HG02571 (cell line): ENCODE measurements around the gene MSH5.

Experiments used
- ATAC-seq: cut with Tn5 transposase; IDR thresholded peaks from one replicate; pipeline ENCODE4 v1.9.1; 2021; ENCODE audit warnings: mild to moderate bottlenecking, moderate library complexity; ENCODE audit not compliant: unreplicated experiment

The MSH5 gene

GRCh38 chr6:31712296-31712695 lies 27.5 kb upstream of the MSH5 start:
- no peak for ATAC-seq

- no peak for ATAC-seq
Observed at GRCh38 chr6:31713465-31713864, 26.3 kb upstream of the MSH5 start.

GRCh38 chr6:31713991-31714684 lies 25.7 kb upstream of the MSH5 start:
- no peak for ATAC-seq

GRCh38 chr6:31715022-31715958 lies 24.5 kb upstream of the MSH5 start, which contains the start of gene LY6G6D:
Gene LY6G6D (plus strand): TSS chr6:31715348. CDS start chr6:31715356, 8 bp downstream.
- no peak for ATAC-seq

DNA sequence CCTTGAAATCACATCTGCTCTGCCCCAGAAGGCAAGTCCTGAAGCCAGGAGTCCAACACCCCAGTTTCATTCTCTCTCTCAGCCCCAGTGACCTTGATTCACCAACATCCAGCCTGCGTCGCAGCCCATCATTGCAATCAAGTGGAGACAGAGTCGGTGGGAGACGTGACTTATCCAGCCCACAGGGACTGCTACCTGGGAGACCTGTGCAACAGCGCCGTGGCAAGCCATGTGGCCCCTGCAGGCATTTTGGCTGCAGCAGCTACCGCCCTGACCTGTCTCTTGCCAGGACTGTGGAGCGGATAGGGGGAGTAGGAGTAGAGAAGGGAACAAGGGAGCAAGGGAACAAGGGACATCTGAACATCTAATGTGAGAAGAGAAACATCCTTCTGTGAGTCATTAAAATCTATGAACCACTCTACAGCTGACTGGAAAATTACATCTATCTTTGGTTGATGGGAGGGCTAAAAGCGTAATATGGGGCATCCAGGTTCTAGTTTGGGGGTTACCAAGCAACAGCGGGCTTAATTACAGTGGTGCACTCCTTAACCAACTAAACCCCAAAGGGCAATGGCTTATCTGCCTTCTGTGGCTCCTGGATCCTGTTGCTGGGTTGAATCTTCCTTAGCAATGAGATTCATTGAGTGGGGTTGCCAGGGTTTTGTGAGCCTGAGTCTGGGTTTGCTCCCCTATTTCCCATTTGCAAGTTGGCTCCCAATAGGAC lies 22.1 kb upstream of the MSH5 start:
- no peak for ATAC-seq

- ATAC-seq = no peak
Observed at GRCh38 chr6:31718265-31718664, 21.5 kb upstream of the MSH5 start.

DNA sequence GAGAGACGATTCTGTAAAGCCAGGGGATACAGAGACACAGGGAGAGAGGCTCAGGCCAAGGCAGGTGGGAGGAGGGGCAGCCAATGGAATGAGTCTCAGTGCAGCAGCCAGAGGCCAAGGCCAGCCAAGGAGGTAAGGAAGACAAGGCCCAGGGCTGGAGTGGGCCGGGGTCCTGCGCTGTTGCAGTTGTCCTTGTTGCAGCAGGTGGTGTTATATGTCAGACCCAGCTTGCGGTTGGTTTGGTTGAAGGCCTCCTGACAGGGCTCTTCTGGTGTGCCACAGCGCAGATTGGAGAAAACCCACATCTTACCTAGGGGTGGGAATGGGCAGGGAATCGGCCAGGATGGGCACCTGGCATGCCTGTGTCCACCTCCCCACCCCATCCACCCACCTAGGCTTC lies 20.8 kb upstream of the MSH5 start:
- ATAC-seq = no peak

DNA sequence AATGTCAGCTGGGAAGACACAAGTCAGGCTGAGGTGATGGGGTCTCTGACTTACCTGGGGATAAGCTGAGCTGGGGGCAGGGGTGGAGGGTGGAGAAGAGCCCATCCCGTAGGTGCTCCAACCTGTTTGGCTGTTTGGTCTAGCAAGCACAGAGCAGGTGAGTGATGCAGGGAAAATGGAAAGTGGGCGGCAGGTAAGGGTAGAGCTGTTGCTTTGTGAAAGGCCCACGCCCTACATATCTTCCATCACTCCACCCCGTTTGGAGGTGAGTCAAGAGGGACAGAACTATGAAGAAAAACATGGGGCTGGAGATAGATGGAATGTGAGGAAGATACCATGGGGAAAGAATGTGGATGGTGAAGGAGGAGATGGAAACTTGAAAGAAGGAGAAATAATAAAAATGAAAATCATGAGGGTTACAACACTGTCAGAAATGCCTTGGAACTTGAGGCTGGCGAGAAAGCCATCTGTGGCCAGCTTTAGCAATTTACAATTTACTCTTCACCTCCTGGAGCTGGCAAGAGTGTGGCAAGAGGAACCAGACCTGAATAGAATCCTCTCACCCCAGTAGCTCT lies 19.5 kb upstream of the MSH5 start:
- ATAC-seq = no peak

DNA sequence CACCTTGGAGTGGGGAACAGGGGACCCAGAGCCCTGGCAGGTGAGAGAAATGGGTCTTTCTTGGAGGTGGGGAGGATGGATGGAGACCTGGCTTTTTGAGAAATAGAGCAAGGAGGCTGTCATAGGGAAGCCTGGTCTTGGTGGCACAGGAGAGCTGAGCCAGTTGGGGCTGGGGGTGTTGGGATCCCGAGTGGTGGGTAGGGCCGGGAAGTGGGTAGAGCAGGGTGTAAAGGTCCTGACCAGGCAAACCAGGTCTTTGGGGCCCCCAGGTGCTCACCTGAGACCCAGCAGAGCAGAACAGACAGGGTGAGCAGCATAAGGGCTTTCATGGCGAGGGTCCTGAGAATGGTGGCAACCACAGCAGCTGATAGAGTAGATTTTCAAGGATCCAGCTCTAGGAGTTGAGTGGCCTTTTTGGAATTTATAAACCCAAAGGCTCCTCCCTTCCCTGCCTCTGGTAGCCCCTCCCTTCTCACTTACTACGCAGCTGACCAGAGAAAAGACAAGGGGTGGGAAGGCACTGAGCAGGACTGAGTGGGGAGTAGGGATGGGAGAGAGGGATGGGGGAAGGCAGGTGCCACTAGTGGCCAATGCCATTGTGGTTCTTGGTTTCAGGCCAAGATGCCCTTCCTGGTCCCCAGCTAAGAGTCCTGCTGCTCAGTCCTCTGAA lies 18.3 kb upstream of the MSH5 start, which contains the start of gene LY6G6C:
TSS of gene LY6G6C (minus strand) at position 396 of the 670 bp plus-strand sequence. CDS start at position 329, 67 bp downstream.
- ATAC-seq = no peak

- ATAC-seq = no peak
Observed at GRCh38 chr6:31722173-31722572, 17.6 kb upstream of the MSH5 start.

DNA sequence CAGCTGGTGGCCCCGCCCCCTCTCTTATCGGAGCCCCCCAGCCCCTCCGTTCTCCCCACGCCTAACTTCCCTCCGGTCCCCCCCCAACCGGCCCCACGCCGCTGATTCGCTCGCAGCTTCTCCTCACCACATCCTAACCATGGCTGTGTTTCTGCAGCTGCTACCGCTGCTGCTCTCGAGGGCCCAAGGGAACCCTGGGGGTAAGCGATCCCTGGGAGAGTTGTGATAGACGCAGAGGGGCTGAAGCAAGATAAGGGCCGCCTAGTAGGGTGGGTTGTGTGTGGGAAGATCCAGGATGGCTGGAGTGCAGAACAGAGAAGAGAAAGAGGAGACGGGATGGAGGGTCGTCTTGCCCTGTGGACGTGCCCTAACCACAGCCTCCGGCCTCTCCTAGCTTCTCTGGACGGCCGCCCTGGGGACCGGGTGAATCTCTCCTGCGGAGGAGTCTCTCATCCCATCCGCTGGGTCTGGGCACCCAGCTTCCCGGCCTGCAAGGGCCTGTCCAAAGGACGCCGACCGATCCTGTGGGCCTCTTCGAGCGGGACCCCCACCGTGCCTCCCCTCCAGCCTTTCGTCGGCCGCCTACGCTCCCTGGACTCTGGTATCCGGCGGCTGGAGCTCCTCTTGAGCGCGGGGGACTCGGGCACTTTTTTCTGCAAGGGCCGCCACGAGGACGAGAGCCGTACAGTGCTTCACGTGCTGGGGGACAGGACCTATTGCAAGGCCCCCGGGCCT lies 16.4 kb upstream of the MSH5 start, which contains the start of gene MPIG6B:
TSS of gene MPIG6B (plus strand) at position 129 of the 735 bp plus-strand sequence. CDS start at position 140, 11 bp downstream.
- no peak for ATAC-seq

- no peak for ATAC-seq
Observed at GRCh38 chr6:31723980-31724691, 15.7 kb upstream of the MSH5 start.

DNA sequence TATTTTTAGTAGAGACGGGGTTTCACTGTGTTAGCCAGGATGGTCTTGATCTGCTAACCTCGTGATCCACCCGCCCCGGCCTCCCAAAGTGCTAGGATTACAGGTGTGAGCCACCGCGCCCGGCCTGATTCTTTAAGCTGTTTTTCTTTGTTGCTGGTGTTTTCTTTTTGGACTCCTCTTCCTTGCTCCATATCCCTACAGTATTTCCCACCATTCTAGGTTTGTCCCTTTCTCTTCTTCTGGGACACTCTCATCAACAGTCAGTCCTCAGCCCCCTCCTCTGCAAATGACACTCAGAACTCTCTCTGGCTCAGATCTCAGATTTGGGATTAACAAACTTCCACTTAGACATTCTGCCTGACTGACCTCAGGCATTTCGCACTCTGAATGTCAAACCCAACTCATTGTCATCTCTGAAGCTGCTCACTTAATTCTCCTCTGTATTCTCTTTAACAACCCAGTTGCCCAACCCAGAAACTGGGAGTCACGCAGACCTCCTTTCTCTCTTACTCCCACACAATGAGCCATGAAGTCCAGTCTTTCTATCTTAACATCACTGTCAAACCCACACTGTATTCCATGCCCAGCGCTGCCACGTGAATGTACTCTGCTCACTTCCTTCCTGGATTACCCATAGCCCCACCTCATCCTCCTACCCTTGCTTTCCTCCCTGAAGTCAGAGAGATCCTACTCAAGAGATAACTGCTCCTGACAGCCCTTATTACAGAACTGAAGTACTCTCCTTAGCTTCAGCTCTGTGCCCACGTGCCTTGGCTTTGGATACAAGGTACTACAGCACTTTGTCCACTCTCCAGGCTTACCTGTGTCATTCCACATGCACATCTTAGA lies 14.1 kb upstream of the MSH5 start:
- no peak for ATAC-seq

- ATAC-seq = no peak
Observed at GRCh38 chr6:31727034-31727716, 12.6 kb upstream of the MSH5 start.

DNA sequence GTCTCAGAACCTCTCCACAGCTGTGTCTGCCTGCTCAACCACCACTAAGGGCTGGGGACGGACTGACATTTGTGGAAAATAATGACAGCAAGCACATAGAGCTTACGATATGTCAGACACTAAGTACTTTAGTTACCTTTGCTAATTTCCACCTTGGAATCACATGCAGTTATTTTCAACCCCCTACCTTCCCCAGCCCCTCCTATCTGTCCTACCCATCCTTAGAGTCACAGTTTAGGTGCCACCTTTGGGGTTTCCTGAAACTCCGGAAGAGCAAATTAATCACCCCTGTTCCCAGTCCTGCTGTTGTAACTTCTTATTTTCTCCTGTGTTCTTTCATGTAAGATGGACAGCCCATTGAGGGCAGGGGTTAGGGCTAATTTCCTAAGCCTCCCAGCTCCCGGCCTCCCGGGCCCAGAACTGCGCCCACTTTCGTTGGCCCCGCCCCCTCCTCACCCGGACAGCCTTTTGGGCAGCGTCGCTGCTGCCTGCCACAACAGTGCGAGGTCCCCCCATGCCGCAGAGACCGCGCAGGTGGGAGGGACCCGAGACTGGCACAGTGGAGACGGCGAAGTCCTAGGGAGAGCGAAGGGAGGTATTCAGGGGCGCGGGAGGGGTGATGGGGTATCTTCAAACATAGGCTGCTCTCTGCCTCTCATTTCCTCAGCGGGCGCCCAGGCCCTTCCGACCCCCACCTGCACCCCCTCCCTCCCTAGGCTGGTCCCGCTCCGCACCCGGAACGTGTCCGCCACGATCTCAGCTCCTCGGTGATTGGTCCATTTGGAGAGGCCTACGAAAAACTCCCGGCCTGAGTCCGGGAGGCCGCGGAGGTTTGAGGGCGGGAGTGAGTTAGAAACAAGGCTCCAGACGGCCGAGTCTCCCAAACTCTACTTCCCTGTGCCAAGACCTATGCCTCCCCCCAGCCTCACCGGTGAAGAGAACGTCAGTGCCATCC lies 11.8 kb upstream of the MSH5 start:
- no peak for ATAC-seq
